HUDEP-2 (cell line): ENCODE measurements around the gene ELOA.
"Not testable (repeated sequence)": the region's sequence is repeated elsewhere in the genome, so short reads cannot be mapped to it uniquely, and the experiment has no call there.

ENCODE experiments used
- DNase-seq, 76 experiments: peaks; one replicate each; lab custom pipeline; 2025; ENCODE audit not compliant: unreplicated experiment in 76 of 76; lab: John Stamatoyannopoulos, UW

The ELOA gene

DNA sequence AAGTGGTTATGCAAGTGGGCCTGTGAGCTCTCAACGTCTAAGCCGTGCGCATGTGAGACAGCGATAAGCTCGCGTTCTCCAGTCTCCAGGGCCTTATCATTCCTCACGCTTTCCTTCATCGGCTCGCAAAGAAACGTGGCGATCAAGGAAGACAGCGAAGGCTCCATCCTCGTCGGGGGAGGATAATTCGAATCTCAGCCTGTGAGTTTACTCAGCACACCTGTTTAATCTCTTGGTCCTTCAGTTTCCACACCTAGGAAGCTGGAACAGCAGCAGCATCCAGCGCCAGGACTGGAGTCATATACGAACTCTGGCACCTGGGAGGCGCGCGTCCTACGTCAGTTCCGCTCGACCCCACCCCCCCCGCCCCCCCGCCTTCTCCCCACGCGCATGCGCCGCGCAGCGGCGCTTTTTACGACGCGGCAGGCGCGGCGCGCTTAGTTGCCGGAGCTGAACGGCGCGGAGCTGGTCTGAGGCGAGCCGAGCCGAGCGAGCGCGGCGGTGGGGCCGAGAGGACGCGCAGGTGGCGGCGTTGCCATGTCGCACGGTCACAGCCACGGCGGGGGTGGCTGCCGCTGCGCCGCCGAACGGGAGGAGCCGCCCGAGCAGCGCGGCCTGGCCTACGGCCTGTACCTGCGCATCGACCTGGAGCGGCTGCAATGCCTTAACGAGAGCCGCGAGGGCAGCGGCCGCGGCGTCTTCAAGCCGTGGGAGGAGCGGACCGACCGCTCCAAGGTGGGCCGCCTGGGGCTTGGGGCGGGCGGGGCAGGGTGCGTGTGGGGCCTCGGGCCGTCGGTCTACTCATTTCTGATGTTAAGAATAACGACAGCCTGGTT lies 34.9 kb downstream of the ELOA start, which contains the start of gene PITHD1:
TSS of gene PITHD1 (plus strand) at position 440 of the 836 bp plus-strand sequence. CDS start at position 538, 98 bp downstream.
- peak in 75 of 76 experiments; percentile 61 to 97 (median 82) for DNase-seq

GRCh38 chr1:23779826-23780371 lies 36.6 kb downstream of the ELOA start:
- DNase-seq = no peak

DNA sequence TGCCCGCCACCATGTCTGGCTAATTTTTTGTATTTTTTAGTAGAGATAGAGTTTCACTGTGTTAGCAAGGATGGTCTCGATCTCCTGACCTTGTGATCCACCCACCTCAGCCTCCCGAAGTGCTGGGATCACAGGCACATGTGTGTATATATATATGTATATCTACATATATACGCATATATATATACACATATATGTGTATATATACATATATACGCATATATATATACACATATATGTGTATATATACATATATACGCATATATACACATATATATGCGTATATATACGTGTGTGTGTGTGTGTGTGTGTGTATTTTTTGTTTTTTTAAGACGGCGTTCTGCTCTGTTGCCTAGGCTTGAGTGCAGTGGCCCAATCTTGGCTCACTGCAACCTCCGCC lies 39.9 kb downstream of the ELOA start:
- DNase-seq = not testable (repeated sequence)

GRCh38 chr1:23784846-23785245 lies 41.6 kb downstream of the ELOA start:
- DNase-seq = no peak

GRCh38 chr1:23787701-23788100 lies 44.4 kb downstream of the ELOA start:
- DNase-seq = no peak

- DNase-seq = no peak
Observed at GRCh38 chr1:23788695-23789094, 45.4 kb downstream of the ELOA start.

DNA sequence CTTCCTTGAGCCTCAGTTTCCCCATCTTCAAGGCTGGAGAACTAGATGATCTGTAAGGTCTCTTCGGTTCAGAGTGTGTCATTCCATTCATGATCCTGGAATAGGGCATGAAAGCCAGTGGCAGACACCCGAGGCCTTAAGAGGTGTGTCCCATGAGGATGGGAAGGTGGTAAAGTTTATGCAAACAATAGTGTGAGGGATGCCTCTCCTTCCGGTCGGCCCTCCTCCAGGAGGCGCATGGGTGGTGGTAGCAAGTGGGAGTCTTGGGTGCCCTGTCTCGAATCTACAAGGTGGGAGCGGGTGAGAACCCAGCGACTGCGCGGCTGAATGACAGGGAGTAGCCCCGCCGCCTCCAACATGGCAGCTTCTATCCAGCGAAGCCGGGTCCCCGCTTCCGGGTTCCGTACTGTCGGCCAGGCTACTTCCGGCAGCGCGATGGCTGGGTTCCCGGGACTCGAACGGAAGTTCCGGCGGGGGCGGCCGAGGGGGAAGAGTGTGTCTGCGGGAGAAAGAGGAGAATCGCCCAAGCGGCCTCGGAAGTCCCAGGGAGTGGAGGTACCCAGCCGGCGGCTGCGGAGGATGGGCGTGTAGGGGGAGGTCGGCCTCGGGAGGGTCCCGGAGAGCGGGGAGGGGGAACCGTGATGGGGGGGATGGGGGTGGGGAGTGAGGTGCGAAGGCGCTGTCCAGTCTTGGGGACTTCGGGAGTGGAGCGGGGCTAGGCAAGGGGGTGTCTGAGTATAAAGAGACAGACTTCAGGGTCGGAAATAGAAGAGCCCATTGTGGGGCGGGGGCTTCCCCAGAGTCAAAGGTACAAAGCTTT lies 47.6 kb downstream of the ELOA start, which contains the start of gene LYPLA2:
TSS of gene LYPLA2 (plus strand) at position 450 of the 820 bp plus-strand sequence. CDS start 1,538 bp downstream, outside the sequence.
- DNase-seq = peak in 73 of 76 experiments; percentile 38 to 90 (median 81)

DNA sequence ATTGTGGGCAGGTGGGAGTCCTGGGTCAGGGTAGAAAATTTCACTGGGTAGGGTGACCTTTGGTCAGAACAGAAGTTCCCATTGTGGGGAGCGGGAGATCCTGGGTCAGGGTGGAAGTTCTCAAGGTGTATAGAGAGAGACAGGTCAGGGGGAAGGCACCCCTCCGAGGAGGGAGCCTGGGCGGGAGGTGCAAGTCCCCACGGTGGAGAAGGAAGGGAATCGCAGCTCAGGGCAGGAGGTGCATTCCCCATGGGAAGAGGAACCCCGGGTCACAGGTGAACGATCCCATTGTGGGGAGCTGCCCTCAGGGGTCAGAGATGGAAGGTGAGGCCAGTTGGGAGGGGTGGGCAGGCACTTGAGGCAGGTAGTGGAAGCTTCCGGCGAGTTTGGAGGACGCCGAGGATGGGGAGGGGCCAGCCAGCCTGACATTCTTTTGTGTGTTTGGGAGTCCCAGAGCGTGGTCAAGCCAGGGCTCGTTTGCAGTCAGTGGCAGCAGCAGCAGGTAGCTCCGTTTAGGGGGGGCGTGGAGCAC lies 48.3 kb downstream of the ELOA start:
- DNase-seq = peak in 1 of 76 experiments; percentile 21

GRCh38 chr1:23792151-23792945 lies 49.1 kb downstream of the ELOA start:
- no peak for DNase-seq

- peak in 73 of 76 experiments; percentile 24 to 92 (median 78) for DNase-seq
Observed at GRCh38 chr1:23793018-23793781, 49.9 kb downstream of the ELOA start.

DNA sequence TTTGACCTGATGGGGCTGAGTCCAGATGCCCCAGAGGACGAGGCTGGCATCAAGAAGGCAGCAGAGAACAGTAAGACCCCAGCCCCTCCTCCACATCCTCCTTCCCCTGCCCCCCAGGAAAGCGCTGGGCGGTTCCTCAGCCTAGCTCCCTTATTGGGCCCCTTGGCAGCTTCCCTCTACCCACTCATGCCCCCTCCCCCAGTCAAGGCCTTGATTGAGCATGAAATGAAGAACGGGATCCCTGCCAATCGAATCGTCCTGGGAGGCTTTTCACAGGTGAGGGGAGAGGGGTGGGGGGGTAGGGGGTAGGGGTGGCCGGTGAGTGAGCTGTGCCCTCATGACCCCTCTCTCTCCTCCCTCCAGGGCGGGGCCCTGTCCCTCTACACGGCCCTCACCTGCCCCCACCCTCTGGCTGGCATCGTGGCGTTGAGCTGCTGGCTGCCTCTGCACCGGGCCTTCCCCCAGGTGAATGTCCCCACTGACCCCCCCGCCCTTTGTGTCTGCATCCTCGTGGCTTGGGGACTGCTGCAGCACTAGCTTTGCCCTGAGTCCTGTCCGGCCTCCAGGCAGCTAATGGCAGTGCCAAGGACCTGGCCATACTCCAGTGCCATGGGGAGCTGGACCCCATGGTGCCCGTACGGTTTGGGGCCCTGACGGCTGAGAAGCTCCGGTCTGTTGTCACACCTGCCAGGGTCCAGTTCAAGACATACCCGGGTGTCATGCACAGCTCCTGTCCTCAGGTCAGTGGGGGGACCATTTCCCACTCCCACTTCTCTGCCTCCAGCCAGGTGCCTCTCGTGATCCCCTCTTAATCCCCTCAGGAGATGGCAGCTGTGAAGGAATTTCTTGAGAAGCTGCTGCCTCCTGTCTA lies 50.8 kb downstream of the ELOA start:
- DNase-seq = no peak

DNA sequence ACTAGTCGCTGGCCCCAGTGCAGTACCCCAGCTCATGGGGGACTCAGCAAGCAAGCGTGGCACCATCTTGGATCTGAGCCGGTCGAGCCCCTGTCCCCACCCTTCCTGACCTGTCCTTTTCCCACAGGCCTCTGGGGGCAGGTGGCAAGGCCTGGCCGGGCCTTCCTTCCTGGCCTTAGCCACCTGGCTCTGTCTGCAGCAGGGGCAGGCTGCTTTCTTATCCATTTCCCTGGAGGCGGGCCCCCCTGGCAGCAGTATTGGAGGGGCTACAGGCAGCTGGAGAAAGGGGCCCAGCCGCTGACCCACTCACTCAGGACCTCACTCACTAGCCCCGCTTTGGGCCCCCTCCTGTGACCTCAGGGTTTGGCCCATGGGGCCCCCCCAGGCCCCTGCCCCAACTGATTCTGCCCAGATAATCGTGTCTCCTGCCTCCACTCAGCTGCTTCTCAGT lies 51.5 kb downstream of the ELOA start:
- DNase-seq = not testable (repeated sequence)

DNA sequence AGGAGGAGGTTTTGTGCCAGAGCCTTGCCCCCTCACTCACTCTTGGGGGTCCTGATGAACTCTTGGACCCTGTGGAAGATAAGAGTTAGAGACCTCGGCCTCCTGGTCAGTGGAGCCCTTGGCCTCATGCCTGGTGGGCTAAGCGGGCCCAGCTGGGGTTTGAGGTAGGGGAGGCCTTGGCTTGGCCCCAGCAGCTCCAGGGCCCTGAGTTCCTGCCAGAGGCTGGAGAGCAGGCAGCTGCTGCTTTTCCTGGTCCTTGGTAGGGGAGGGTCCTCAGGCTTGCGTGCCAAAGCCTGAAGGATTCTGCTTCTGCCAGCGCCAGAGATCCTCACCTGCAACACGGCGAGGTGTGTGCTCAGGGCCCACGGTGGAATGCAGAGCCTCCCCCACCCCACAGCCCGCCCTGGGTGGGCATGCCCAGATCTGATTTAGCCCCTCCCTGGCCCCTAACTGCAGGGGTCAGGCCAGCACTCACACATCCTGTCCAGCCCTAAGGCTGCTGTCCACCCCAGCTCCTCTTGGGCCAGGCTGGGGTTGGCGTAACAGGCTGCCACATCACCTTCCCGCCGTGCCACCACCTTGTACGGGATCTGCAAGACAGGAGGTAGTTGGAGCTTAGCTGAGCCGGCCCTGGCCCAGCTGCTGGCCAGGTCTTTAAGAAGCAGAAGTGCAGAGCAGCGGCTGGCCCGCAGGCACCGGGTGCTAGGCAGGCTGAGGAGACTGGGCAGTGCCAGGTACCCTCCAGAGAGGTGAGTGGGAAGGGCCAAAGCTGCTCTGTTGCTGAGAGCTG lies 52.6 kb downstream of the ELOA start:
- no peak for DNase-seq

GRCh38 chr1:23796466-23797271 lies 53.4 kb downstream of the ELOA start:
- no peak for DNase-seq

GRCh38 chr1:23797478-23798448 lies 54.5 kb downstream of the ELOA start:
- no peak for DNase-seq
